Myocyte (in vitro differentiated cells): ENCODE measurements around the gene AKAP9. TPM values are rescaled to one million over a fixed set of nuclear protein-coding genes. Genes with fewer than 3 reads are reported as not detected.
"Not testable (repeated sequence)": the region's sequence is repeated elsewhere in the genome, so short reads cannot be mapped to it uniquely, and the experiment has no call there.

ENCODE experiments used
- DNase-seq: peaks from one replicate; pipeline ENCODE4 v3.0.0-alpha.2; 2012; ENCODE audit warnings: low read depth
- total RNA-seq: library from RNA; depleted of rRNA; stranded (reverse); fragments of >200 nt; gene quantifications from 2 replicates; pipeline ENCODE4 v1.2.3, GENCODE V29; 2014

Gene AKAP9
- total RNA-seq, 1 donor from 2014 or later, result 182 TPM

GRCh38 chr7:91945476-91945875, 4.8 kb downstream of the AKAP9 start:
- DNase-seq, result peak; percentile 36

GRCh38 chr7:91946549-91946948, 5.9 kb downstream of the AKAP9 start:
- DNase-seq, result no peak

GRCh38 chr7:91947948-91948347, 7.3 kb downstream of the AKAP9 start:
- DNase-seq, result no peak

- peak; percentile 96 for DNase-seq
Observed at GRCh38 chr7:91949221-91950009, 8.8 kb downstream of the AKAP9 start.

GRCh38 chr7:91953618-91954017, 13.0 kb downstream of the AKAP9 start:
- DNase-seq, result peak; percentile 34

- DNase-seq, result not testable (repeated sequence)
Observed at GRCh38 chr7:91956464-91956863, 15.8 kb downstream of the AKAP9 start.

GRCh38 chr7:91957232-91957631, 16.6 kb downstream of the AKAP9 start:
- DNase-seq, result no peak

- peak; percentile 25 for DNase-seq
Observed at GRCh38 chr7:91957823-91958222, 17.2 kb downstream of the AKAP9 start.

GRCh38 chr7:91959023-91959422, 18.4 kb downstream of the AKAP9 start:
- DNase-seq, result no peak

- DNase-seq, result no peak
Observed at GRCh38 chr7:91961816-91962215, 21.2 kb downstream of the AKAP9 start.

- DNase-seq, result no peak
Observed at GRCh38 chr7:91962419-91962818, 21.8 kb downstream of the AKAP9 start.

- not testable (repeated sequence) for DNase-seq
Observed at GRCh38 chr7:91967513-91967912, 26.9 kb downstream of the AKAP9 start.

GRCh38 chr7:91973639-91974038, 33.0 kb downstream of the AKAP9 start:
- DNase-seq, result no peak

GRCh38 chr7:91974066-91974465, 33.4 kb downstream of the AKAP9 start:
- DNase-seq, result no peak

GRCh38 chr7:91976743-91977142, 36.1 kb downstream of the AKAP9 start:
- DNase-seq, result no peak

- no peak for DNase-seq
Observed at GRCh38 chr7:91979590-91979989, 38.9 kb downstream of the AKAP9 start.

- DNase-seq, result not testable (repeated sequence)
Observed at GRCh38 chr7:91982352-91982751, 41.7 kb downstream of the AKAP9 start.

- DNase-seq, result no peak
Observed at GRCh38 chr7:91988213-91988612, 47.6 kb downstream of the AKAP9 start.

GRCh38 chr7:91993976-91994375, 53.3 kb downstream of the AKAP9 start:
- DNase-seq, result peak; percentile 7

- no peak for DNase-seq
Observed at GRCh38 chr7:91995391-91996105, 54.9 kb downstream of the AKAP9 start.

- DNase-seq, result no peak
Observed at GRCh38 chr7:91999631-92000565, 59.2 kb downstream of the AKAP9 start.

- DNase-seq, result no peak
Observed at GRCh38 chr7:92002720-92003119, 62.1 kb downstream of the AKAP9 start.
